ENCODE measurements around the gene ITGBL1. TPM values are rescaled to one million over a fixed set of nuclear protein-coding genes. Genes with fewer than 3 reads are reported as not detected.
A peak's percentile ranks its signal among the peaks of the same experiment; 100 is the strongest.

ITGBL1 gene
- total RNA-seq, 4 donors from 2014 or later: 26.4 to 81.4 (median 76.1) TPM

DNA sequence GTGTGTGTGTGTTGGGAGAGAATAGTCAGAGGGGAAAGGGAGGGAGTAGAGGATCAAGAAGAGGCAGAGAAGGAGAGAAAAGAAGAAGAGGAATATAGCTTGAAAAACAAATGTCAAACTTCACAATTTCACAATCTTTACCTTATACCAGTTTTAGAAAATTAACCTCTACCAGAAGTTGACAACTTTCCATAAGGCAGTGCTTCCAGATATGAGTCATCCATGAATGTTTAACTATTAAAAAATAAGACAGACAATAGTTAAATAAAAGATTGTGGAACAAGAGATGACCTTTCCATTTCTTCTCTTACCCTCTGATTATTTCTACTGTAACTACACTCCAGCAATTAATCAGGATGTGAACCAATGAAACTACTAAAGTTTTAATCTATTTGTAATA is 229.4 kb downstream of the ITGBL1 start:
- Histone ChIP-seq H3K4me3 (no peak overlapping the region), H3K27me3 (no peaks in the 10 kb centered on the region), H3K36me3 (no peaks in the 10 kb centered on the region), H3K4me1 (no peaks in the 10 kb centered on the region), H3K9me3 (no peaks in the 10 kb centered on the region), H3K27ac (no peak overlapping the region)
- no peak for DNase-seq (ENCODE audit: low spot score in 2 of 2)
- TF ChIP-seq EP300 (IDR thresholded peaks at IDR 0.05) (no peak), POLR2A (IDR thresholded peaks at IDR 0.05) (no peak)
- TF ChIP-seq, protein P1, sequence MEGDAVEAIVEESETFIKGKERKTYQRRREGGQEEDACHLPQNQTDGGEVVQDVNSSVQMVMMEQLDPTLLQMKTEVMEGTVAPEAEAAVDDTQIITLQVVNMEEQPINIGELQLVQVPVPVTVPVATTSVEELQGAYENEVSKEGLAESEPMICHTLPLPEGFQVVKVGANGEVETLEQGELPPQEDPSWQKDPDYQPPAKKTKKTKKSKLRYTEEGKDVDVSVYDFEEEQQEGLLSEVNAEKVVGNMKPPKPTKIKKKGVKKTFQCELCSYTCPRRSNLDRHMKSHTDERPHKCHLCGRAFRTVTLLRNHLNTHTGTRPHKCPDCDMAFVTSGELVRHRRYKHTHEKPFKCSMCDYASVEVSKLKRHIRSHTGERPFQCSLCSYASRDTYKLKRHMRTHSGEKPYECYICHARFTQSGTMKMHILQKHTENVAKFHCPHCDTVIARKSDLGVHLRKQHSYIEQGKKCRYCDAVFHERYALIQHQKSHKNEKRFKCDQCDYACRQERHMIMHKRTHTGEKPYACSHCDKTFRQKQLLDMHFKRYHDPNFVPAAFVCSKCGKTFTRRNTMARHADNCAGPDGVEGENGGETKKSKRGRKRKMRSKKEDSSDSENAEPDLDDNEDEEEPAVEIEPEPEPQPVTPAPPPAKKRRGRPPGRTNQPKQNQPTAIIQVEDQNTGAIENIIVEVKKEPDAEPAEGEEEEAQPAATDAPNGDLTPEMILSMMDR (IDR thresholded peaks at IDR 0.05): no peak

- H3K36me3 ChIP-seq: no peaks in the 10 kb centered on the region
- H3K9me3 ChIP-seq: no peaks in the 10 kb centered on the region
- no peak overlapping the region for H3K4me3 ChIP-seq
- TF ChIP-seq EP300 (IDR thresholded peaks at IDR 0.05) (no peak), POLR2A (IDR thresholded peaks at IDR 0.05) (no peak)
- TF ChIP-seq, protein P1 (IDR thresholded peaks at IDR 0.05): no peak
- no peaks in the 10 kb centered on the region for H3K27me3 ChIP-seq
- no peak for DNase-seq (ENCODE audit: low spot score in 2 of 2)
- no peaks in the 10 kb centered on the region for H3K4me1 ChIP-seq
- H3K27ac ChIP-seq: no peak overlapping the region
- 87 to 94% methylated on average over 2 of the region's 2 CpGs for WGBS, 2 donors
Measured at GRCh38 chr13:101686003-101686402, 233.5 kb downstream of the ITGBL1 start.

DNA sequence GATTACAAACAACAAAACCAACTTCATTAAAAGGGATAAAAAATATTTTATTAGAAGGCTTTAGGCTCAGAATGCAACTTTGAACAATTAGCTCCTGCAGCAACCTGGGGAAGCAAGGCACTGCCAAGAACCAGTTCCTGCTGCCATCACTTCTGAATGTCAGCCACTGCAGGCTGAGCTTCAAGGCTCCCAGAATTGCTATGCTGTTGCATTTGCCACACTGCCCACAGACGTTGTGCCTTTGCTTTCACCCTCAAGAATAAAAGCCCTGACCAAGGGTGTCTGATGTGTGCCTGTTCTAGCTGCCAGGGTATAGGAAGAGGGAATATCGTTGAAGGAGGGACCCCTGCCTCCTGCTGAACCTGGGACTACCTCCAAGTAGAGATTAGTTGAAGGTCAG is 238.4 kb downstream of the ITGBL1 start:
- Histone ChIP-seq H3K4me1 (no peaks in the 10 kb centered on the region), H3K9me3 (no peaks in the 10 kb centered on the region), H3K36me3 (no peaks in the 10 kb centered on the region), H3K27ac (no peak overlapping the region), H3K27me3 (no peaks in the 10 kb centered on the region), H3K4me3 (no peak overlapping the region)
- TF ChIP-seq EP300 (IDR thresholded peaks at IDR 0.05) (no peak), POLR2A (IDR thresholded peaks at IDR 0.05) (no peak)
- TF ChIP-seq, protein P1 (IDR thresholded peaks at IDR 0.05): no peak
- WGBS, 2 donors: 43 to 50% methylated on average over 2 of the region's 2 CpGs
- no peak for DNase-seq (ENCODE audit: low spot score in 2 of 2)

- no peak overlapping the region for H3K27ac ChIP-seq
- no peak overlapping the region for H3K4me3 ChIP-seq
- H3K9me3 ChIP-seq: no peaks in the 10 kb centered on the region
- DNase-seq (ENCODE audit: low spot score in 2 of 2): no peak
- no peaks in the 10 kb centered on the region for H3K36me3 ChIP-seq
- no peaks in the 10 kb centered on the region for H3K27me3 ChIP-seq
- no peaks in the 10 kb centered on the region for H3K4me1 ChIP-seq
- no peak for TF ChIP-seq POLR2A (IDR thresholded peaks at IDR 0.05)
- WGBS, 2 donors: 85 to 88% methylated on average over 3 of the region's 3 CpGs
Measured at GRCh38 chr13:101691341-101691860, 238.9 kb downstream of the ITGBL1 start.

GRCh38 chr13:101695870-101696516 is 243.5 kb downstream of the ITGBL1 start:
- H3K4me1 ChIP-seq: peaks cover 0 to 8% (median 0%) of the 10 kb centered on the region in 4 donors
- H3K9me3 ChIP-seq: no peaks in the 10 kb centered on the region
- H3K36me3 ChIP-seq: no peaks in the 10 kb centered on the region
- WGBS, 2 donors: 70 to 73% methylated on average over 4 of the region's 4 CpGs
- peak overlapping the region in 1 of 4 donors; percentile 25 for H3K27ac ChIP-seq
- TF ChIP-seq, protein P1 (IDR thresholded peaks at IDR 0.05): no peak
- peak in 1 of 2 donors; percentile 64 for TF ChIP-seq EP300 (IDR thresholded peaks at IDR 0.05)
- no peak for TF ChIP-seq POLR2A (IDR thresholded peaks at IDR 0.05)
- DNase-seq (ENCODE audit: low spot score in 2 of 2): peak; percentile 25 to 48
- H3K4me3 ChIP-seq: no peak overlapping the region
- no peaks in the 10 kb centered on the region for H3K27me3 ChIP-seq

All from tibial nerve (tissue), 4 donors.